Endothelial cell of umbilical vein (primary cell): ENCODE data around the gene MDN1. TPM values are rescaled to one million over a fixed set of nuclear protein-coding genes. Genes with fewer than 3 reads are reported as not detected.

ENCODE experiments used
- BruUV-seq: library from RNA; stranded (reverse); fragments of 400-500 nt; replicated peaks from 2 replicates; lab custom pipeline; 2021; lab: Mats Ljungman, UMichigan
- CTCF ChIA-PET: fragments of 300-600, 350-600 bp; sonication (Branson Sonifier 250); formaldehyde crosslinking; loops from one replicate; lab custom pipeline; 2021; ENCODE audit warnings: antibody characterized with exemption, inconsistent platforms; lab: Charles Lee
- POLR2A ChIA-PET: fragments of 300-600, 350-600 bp; sonication (Branson Sonifier 250); formaldehyde crosslinking; loops from one replicate; lab custom pipeline; 2021; ENCODE audit warnings: antibody characterized with exemption, inconsistent platforms; lab: Charles Lee
- DNase-seq: peaks from one replicate; pipeline ENCODE4 v3.0.0-alpha.2; 2011; ENCODE audit warnings: low read depth, low spot score
- FAIRE-seq: peaks from 2 replicates; lab custom pipeline; 2011; peaks lifted over from hg19 to GRCh38; lab: Jason Lieb, UNC
- H2AFZ ChIP-seq: 2 replicates; pipeline ENCODE4 v1.6.0; 2012; ENCODE audit warnings: low read depth, low read length, control low read depth, inconsistent platforms
- H3K27ac ChIP-seq: 2 replicates; pipeline ENCODE4 v1.5.1; 2011; ENCODE audit warnings: low read depth, mild to moderate bottlenecking, control low read depth, low read length, moderate library complexity; ENCODE audit not compliant: insufficient read depth
- H3K27me3 ChIP-seq, 2 experiments: 2 replicates each; pipeline versions ENCODE4 v1.6.0 to v1.6.1; 2011; ENCODE audit warnings: low read length in 2 of 2, mixed read lengths in 1 of 2; ENCODE audit not compliant: control insufficient read depth in 2 of 2, insufficient read depth in 2 of 2
- H3K36me3 ChIP-seq, 2 experiments: 2 replicates in 1 of 2; 3 replicates in 1 of 2; pipeline ENCODE4 v1.5.1; 2011; ENCODE audit warnings: low read length in 2 of 2, mild to moderate bottlenecking in 1 of 2, moderate library complexity in 1 of 2; ENCODE audit not compliant: control insufficient read depth in 2 of 2, insufficient read depth in 2 of 2; ENCODE audit errors: extremely low read depth in 1 of 2
- H3K4me1 ChIP-seq: 3 replicates; pipeline ENCODE4 v1.5.1; 2011; ENCODE audit warnings: mild to moderate bottlenecking, low read length; ENCODE audit not compliant: control insufficient read depth, insufficient read depth; ENCODE audit errors: extremely low read depth
- H3K4me2 ChIP-seq: 2 replicates; pipeline ENCODE4 v1.6.1; 2011; ENCODE audit warnings: low read length, control low read depth, mixed read lengths; ENCODE audit not compliant: insufficient read depth
- H3K4me3 ChIP-seq, 3 experiments: fragments of 200-600 bp in 1 of 3; sonication (generic), shearing (Covaris generic) in 1 of 3; replicated peaks in 1 of 3; 2 replicates each; pipeline ENCODE4 v1.5.1; 2011 to 2016; ENCODE audit warnings: control low read depth in 3 of 3, low read length in 3 of 3, mild to moderate bottlenecking in 2 of 3, inconsistent platforms in 1 of 3, low read depth in 1 of 3, moderate library complexity in 1 of 3; ENCODE audit not compliant: insufficient read depth in 1 of 3
- H3K79me2 ChIP-seq: 2 replicates; pipeline ENCODE4 v1.6.0; 2012; ENCODE audit warnings: low read length, inconsistent platforms; ENCODE audit not compliant: control insufficient read depth, insufficient read depth
- H3K9ac ChIP-seq: replicated peaks from 2 replicates; pipeline ENCODE3; 2011; ENCODE audit warnings: low read length, control low read depth; ENCODE audit not compliant: insufficient read depth; ENCODE audit errors: extremely low read depth
- H3K9me1 ChIP-seq: replicated peaks from 3 replicates; pipeline ENCODE4 v1.6.0; 2011; ENCODE audit warnings: mild to moderate bottlenecking, low read length; ENCODE audit not compliant: control insufficient read depth, insufficient read depth; ENCODE audit errors: extremely low read depth
- H3K9me3 ChIP-seq: replicated peaks from 2 replicates; pipeline ENCODE4 v1.5.1; 2012; ENCODE audit warnings: low read length, inconsistent platforms; ENCODE audit not compliant: control insufficient read depth, insufficient read depth
- H4K20me1 ChIP-seq: replicated peaks from 2 replicates; pipeline ENCODE3; 2011; ENCODE audit warnings: mild to moderate bottlenecking, low read length; ENCODE audit not compliant: control insufficient read depth, insufficient read depth; ENCODE audit errors: extremely low read depth
- CTCF ChIP-seq, 2 donors: IDR thresholded peaks; 1 replicate in 1 of 2; 2 replicates in 1 of 2; pipeline ENCODE4 v1.5.1; 2011; ENCODE audit warnings: low read length in 2 of 2, mild to moderate bottlenecking in 2 of 2, moderate library complexity in 2 of 2, control low read depth in 1 of 2, inconsistent platforms in 1 of 2, low read depth in 1 of 2; ENCODE audit not compliant: insufficient read depth in 1 of 2; ENCODE audit errors: extremely low read depth in 1 of 2
- EZH2 ChIP-seq: IDR thresholded peaks from 2 replicates; pipeline ENCODE4 v1.6.1; 2012; ENCODE audit warnings: borderline replicate concordance, low read depth, mild to moderate bottlenecking, moderate library complexity, low read length, inconsistent platforms; ENCODE audit not compliant: severe bottlenecking
- FOS ChIP-seq: IDR thresholded peaks from 2 replicates; pipeline ENCODE4 v1.6.1; 2011; ENCODE audit warnings: mild to moderate bottlenecking, low read length, moderate library complexity, borderline replicate concordance; ENCODE audit not compliant: insufficient read depth
- GATA2 ChIP-seq: IDR thresholded peaks from 2 replicates; pipeline ENCODE4 v1.7.0; 2011; ENCODE audit warnings: low read depth, mild to moderate bottlenecking, moderate library complexity, mixed read lengths, low read length; ENCODE audit not compliant: insufficient read length, insufficient read depth
- JUN ChIP-seq: IDR thresholded peaks from 2 replicates; pipeline ENCODE4 v1.6.1; 2011; ENCODE audit warnings: borderline replicate concordance, low read depth; ENCODE audit not compliant: insufficient read length, insufficient read depth
- MAX ChIP-seq: IDR thresholded peaks from 2 replicates; pipeline ENCODE4 v1.6.1; 2011; ENCODE audit not compliant: insufficient read depth, insufficient read length
- MYC ChIP-seq: IDR thresholded peaks from one replicate; pipeline ENCODE4 v1.6.1; 2011; ENCODE audit warnings: mild to moderate bottlenecking, low read depth, low read length
- POLR2A ChIP-seq: IDR thresholded peaks from 2 replicates; pipeline ENCODE4 v1.6.1; 2012; ENCODE audit warnings: low read depth, mild to moderate bottlenecking, control low read depth, low read length
- POLR2AphosphoS5 ChIP-seq: IDR thresholded peaks from 2 replicates; pipeline ENCODE4 v1.6.1; 2012; ENCODE audit warnings: low read depth, mild to moderate bottlenecking, control low read depth, low read length, moderate library complexity; ENCODE audit not compliant: insufficient read depth
- dilution Hi-C: fragments of 300-500 bp; cut with MboI; formaldehyde crosslinking; loops from one replicate; pipeline ENCODE4 v1.15.0; 2019; ENCODE audit warnings: low sequenced_read_pairs; ENCODE audit not compliant: extremely low pct_ligation_motif_present
- intact Hi-C: fragments of 100-400 bp; cut with micrococcal nuclease; formaldehyde crosslinking; loops from one replicate; pipeline ENCODE4 v1.10.0; 2022
- polyA plus RNA-seq, 4 experiments: library from polyadenylated mRNA; depleted of rRNA in 3 of 4; stranded (reverse) in 3 of 4; unstranded in 1 of 4; fragments of >200 nt; gene quantifications; 2 replicates each; pipeline versions ENCODE4 v1.2.1 to v1.2.3, GENCODE V29; 2011 to 2012; ENCODE audit warnings: missing spikeins in 1 of 4
- total RNA-seq: library from RNA; stranded (reverse); gene quantifications from 2 replicates; pipeline ENCODE4 v1.2.3, GENCODE V29; 2021

The MDN1 gene
- total and polyA plus RNA-seq, 2 donors (not counting 3 experiments of a cell fraction or from before 2014, with no cell fraction given), result 9.2 to 39.6 TPM

- TF ChIP-seq JUN, result no peak
- TF ChIP-seq EZH2, result no peak
- no peak for TF ChIP-seq GATA2
- no peak for TF ChIP-seq FOS
- TF ChIP-seq POLR2AphosphoS5, result no peak
- TF ChIP-seq CTCF (IDR thresholded peaks at IDR 0.05; ENCODE audit: extremely low read depth in 1 of 2, insufficient read depth in 1 of 2, low read depth in 1 of 2, low read length in 2 of 2), result no peak
- TF ChIP-seq MAX, result no peak
- no peak for TF ChIP-seq MYC
- no peak for TF ChIP-seq POLR2A
- intact Hi-C loops, result no loop called here
These were observed 203.1 kb downstream of the MDN1 start for GRCh38 chr6:89616531-89616930.

More at GRCh38 chr6:89616531-89616930, 203.1 kb downstream of the MDN1 start:
- BruUV-seq, result no TSS peak
- dilution Hi-C loops, result no loop called here
- ChIA-PET CTCF (no interaction called here), POLR2A (no interaction called here)
- DNase-seq (no peak), FAIRE-seq (no peak)
- H3K9me3 ChIP-seq, result no peaks in the 10 kb centered on the region
- no peaks in the 10 kb centered on the region for H3K79me2 ChIP-seq
- H3K4me2 ChIP-seq, result no peak overlapping the region
- H4K20me1 ChIP-seq, result no peaks in the 10 kb centered on the region
- H3K27ac ChIP-seq, result no peak overlapping the region
- no peaks in the 10 kb centered on the region for H3K36me3 ChIP-seq
- H3K9ac ChIP-seq, result no peak overlapping the region
- H3K4me3 ChIP-seq, result no peak overlapping the region
- H3K4me1 ChIP-seq, result peaks cover 4% of the 10 kb centered on the region
- no peaks in the 10 kb centered on the region for H3K27me3 ChIP-seq
- H3K9me1 ChIP-seq, result no peaks in the 10 kb centered on the region
- H2AFZ ChIP-seq, result no peak overlapping the region
